Type B pancreatic cell (in vitro differentiated cells): ENCODE measurements around the gene ZBTB40. TPM values are rescaled to one million over a fixed set of nuclear protein-coding genes. Genes with fewer than 3 reads are reported as not detected.

ENCODE experiments used
- DNase-seq: peaks from one replicate; pipeline ENCODE4 v3.0.0; 2021; ENCODE audit warnings: mixed read lengths; ENCODE audit not compliant: unreplicated experiment; ENCODE audit errors: extremely low spot score
- H3K27ac Mint-ChIP-seq: 2 replicates; pipeline ENCODE4 v1.8.0; 2021; ENCODE audit warnings: mild to moderate bottlenecking, mixed read lengths
- H3K27me3 Mint-ChIP-seq: 2 replicates; pipeline ENCODE4 v1.8.0; 2021; ENCODE audit warnings: mixed read lengths
- H3K36me3 Mint-ChIP-seq: 2 replicates; pipeline ENCODE4 v1.8.0; 2021; ENCODE audit warnings: mixed read lengths
- H3K4me1 Mint-ChIP-seq: one replicate; pipeline ENCODE4 v1.8.0; 2021; ENCODE audit warnings: mixed read lengths; ENCODE audit not compliant: unreplicated experiment
- H3K4me3 Mint-ChIP-seq: 2 replicates; pipeline ENCODE4 v1.8.0; 2021; ENCODE audit warnings: mild to moderate bottlenecking, mixed read lengths
- H3K9me3 Mint-ChIP-seq: 2 replicates; pipeline ENCODE4 v1.8.0; 2021; ENCODE audit warnings: mixed read lengths
- CTCF ChIP-seq: fragments of 200-600 bp; sonication (generic); conservative IDR thresholded peaks from 2 replicates; pipeline ENCODE4 v1.5.0; 2021; ENCODE audit warnings: antibody characterized with exemption, mild to moderate bottlenecking
- total RNA-seq: library from RNA; stranded (reverse); gene quantifications from 2 replicates; pipeline ENCODE4 v1.2.1, GENCODE V29; 2021; ENCODE audit warnings: low replicate concordance

ZBTB40 gene
- total RNA-seq, 1 donor from 2014 or later, result 26.9 TPM

GRCh38 chr1:22465671-22466070 is 14.0 kb downstream of the ZBTB40 start:
- no peak overlapping the region for H3K27ac Mint-ChIP-seq
- no peak for DNase-seq
- no peaks in the 10 kb centered on the region for H3K27me3 Mint-ChIP-seq
- no peaks in the 10 kb centered on the region for H3K9me3 Mint-ChIP-seq
- H3K4me3 Mint-ChIP-seq, result no peak overlapping the region
- no peak for TF ChIP-seq CTCF
- peaks cover 3% of the 10 kb centered on the region for H3K36me3 Mint-ChIP-seq
- H3K4me1 Mint-ChIP-seq, result peaks cover 12% of the 10 kb centered on the region

- Mint-ChIP-seq H3K27ac (no peak overlapping the region), H3K4me3 (no peak overlapping the region), H3K9me3 (no peaks in the 10 kb centered on the region), H3K4me1 (peaks cover 12% of the 10 kb centered on the region), H3K27me3 (no peaks in the 10 kb centered on the region), H3K36me3 (no peaks in the 10 kb centered on the region)
- no peak for DNase-seq
- TF ChIP-seq CTCF, result no peak
Observed at GRCh38 chr1:22470227-22470626, 18.6 kb downstream of the ZBTB40 start.

GRCh38 chr1:22471078-22471477 is 19.4 kb downstream of the ZBTB40 start:
- H3K4me3 Mint-ChIP-seq, result no peak overlapping the region
- TF ChIP-seq CTCF, result no peak
- no peaks in the 10 kb centered on the region for H3K36me3 Mint-ChIP-seq
- H3K27ac Mint-ChIP-seq, result no peak overlapping the region
- H3K9me3 Mint-ChIP-seq, result no peaks in the 10 kb centered on the region
- H3K27me3 Mint-ChIP-seq, result no peaks in the 10 kb centered on the region
- peaks cover 12% of the 10 kb centered on the region for H3K4me1 Mint-ChIP-seq
- no peak for DNase-seq

- no peaks in the 10 kb centered on the region for H3K36me3 Mint-ChIP-seq
- H3K4me1 Mint-ChIP-seq, result peaks cover 12% of the 10 kb centered on the region
- no peaks in the 10 kb centered on the region for H3K9me3 Mint-ChIP-seq
- H3K4me3 Mint-ChIP-seq, result no peak overlapping the region
- no peaks in the 10 kb centered on the region for H3K27me3 Mint-ChIP-seq
- no peak overlapping the region for H3K27ac Mint-ChIP-seq
- TF ChIP-seq CTCF, result no peak
- no peak for DNase-seq
Observed at GRCh38 chr1:22471610-22472009, 20.0 kb downstream of the ZBTB40 start.

- no peak for DNase-seq
- H3K4me1 Mint-ChIP-seq, result peaks cover 12% of the 10 kb centered on the region
- H3K36me3 Mint-ChIP-seq, result no peaks in the 10 kb centered on the region
- no peaks in the 10 kb centered on the region for H3K9me3 Mint-ChIP-seq
- H3K27me3 Mint-ChIP-seq, result no peaks in the 10 kb centered on the region
- no peak for TF ChIP-seq CTCF
- no peak overlapping the region for H3K4me3 Mint-ChIP-seq
- no peak overlapping the region for H3K27ac Mint-ChIP-seq
Observed at GRCh38 chr1:22472596-22472995, 20.9 kb downstream of the ZBTB40 start.

GRCh38 chr1:22473952-22474351 is 22.3 kb downstream of the ZBTB40 start:
- no peak overlapping the region for H3K27ac Mint-ChIP-seq
- peaks cover 12% of the 10 kb centered on the region for H3K4me1 Mint-ChIP-seq
- DNase-seq, result no peak
- H3K4me3 Mint-ChIP-seq, result no peak overlapping the region
- H3K27me3 Mint-ChIP-seq, result no peaks in the 10 kb centered on the region
- no peak for TF ChIP-seq CTCF
- peaks cover 4% of the 10 kb centered on the region for H3K36me3 Mint-ChIP-seq
- peaks cover under 1% of the 10 kb centered on the region for H3K9me3 Mint-ChIP-seq
